ENCODE measurements around the gene MGAT5B. TPM values are rescaled to one million over a fixed set of nuclear protein-coding genes. Genes with fewer than 3 reads are reported as not detected.
A peak's percentile ranks its signal among the peaks of the same experiment; 100 is the strongest.

The MGAT5B gene
- total RNA-seq, 1 experiment from 2014 or later, result 4.9 TPM

DNA sequence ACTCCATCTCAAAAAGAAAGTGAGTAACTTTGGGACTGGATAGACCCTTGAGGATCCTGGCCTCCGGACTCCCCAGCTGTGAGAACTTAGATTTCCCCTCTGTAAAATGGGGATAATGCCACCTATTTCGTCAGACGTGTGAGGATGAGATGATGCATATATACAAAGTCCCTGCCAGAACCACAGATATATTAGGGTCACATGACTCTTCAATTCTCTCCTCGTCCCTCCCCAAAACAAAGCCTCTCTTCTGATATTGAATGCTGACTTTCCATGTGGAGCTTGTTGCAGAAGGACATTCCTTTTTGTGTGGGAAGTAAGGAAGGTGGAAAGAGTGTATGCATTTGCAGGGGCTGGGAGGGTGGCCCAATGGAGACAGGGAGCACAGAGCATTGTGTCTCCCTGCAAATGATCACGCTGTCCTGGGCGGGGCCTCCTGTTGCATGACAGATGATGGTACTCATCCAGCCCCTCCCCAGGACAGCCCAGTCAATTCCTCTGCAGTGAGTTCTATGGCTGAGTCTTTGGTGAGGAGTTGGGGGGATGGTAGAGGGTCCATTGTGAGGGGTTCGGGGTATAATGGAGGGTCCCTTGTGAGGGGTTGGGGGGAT is 35.1 kb upstream of the MGAT5B start:
- TF ChIP-seq, protein P1, sequence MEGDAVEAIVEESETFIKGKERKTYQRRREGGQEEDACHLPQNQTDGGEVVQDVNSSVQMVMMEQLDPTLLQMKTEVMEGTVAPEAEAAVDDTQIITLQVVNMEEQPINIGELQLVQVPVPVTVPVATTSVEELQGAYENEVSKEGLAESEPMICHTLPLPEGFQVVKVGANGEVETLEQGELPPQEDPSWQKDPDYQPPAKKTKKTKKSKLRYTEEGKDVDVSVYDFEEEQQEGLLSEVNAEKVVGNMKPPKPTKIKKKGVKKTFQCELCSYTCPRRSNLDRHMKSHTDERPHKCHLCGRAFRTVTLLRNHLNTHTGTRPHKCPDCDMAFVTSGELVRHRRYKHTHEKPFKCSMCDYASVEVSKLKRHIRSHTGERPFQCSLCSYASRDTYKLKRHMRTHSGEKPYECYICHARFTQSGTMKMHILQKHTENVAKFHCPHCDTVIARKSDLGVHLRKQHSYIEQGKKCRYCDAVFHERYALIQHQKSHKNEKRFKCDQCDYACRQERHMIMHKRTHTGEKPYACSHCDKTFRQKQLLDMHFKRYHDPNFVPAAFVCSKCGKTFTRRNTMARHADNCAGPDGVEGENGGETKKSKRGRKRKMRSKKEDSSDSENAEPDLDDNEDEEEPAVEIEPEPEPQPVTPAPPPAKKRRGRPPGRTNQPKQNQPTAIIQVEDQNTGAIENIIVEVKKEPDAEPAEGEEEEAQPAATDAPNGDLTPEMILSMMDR (conservative IDR thresholded peaks at IDR 0.05; ENCODE audit: low read depth, low read length), result no peak
- no peak for TF ChIP-seq EZH2phosphoT487 (IDR thresholded peaks at IDR 0.05; ENCODE audit: borderline replicate concordance, low read length)
- TF ChIP-seq EZH2 (IDR thresholded peaks at IDR 0.05; ENCODE audit: low read length, unreplicated experiment), result no peak
- intact Hi-C loops (cut with micrococcal nuclease), result no loop called here
- ChIA-PET CTCF (no interaction called here), POLR2A (ENCODE audit: unreplicated experiment) (interaction anchor here (0.6 kb wide), 1 partner anchor 30 kb away, joined by 5 read pairs; no protein-coding TSS in a partner anchor)
- Histone ChIP-seq H3K4me1 (ENCODE audit: insufficient read depth, low read length) (no peaks in the 10 kb centered on the region), H4K20me1 (ENCODE audit: low read length) (no peaks in the 10 kb centered on the region), H3K27me3 (ENCODE audit: low read length) (no peaks in the 10 kb centered on the region), H3K9me3 (ENCODE audit: low read length) (no peaks in the 10 kb centered on the region), H3K4me2 (ENCODE audit: low read length) (no peak overlapping the region), H3F3A (ENCODE audit: low read length, unreplicated experiment) (no peaks in the 10 kb centered on the region), H3K27ac (ENCODE audit: low read length) (no peak overlapping the region), H3K4me3 (ENCODE audit: low read length) (no peak overlapping the region), H3K9ac (ENCODE audit: low read length) (no peak overlapping the region), H3K79me2 (ENCODE audit: low read length) (no peaks in the 10 kb centered on the region), H3K36me3 (ENCODE audit: low read depth, low read length) (no peaks in the 10 kb centered on the region), H3K9me2 (replicated peaks; ENCODE audit: low read length) (no peaks in the 10 kb centered on the region), H2AFZ (ENCODE audit: low read length) (no peak overlapping the region)
- BruUV-seq (replicated peaks), result no TSS peak
- ATAC-seq (peak; percentile 35; the same call in 1 of the 2 replicates), DNase-seq (no peak)

DNA sequence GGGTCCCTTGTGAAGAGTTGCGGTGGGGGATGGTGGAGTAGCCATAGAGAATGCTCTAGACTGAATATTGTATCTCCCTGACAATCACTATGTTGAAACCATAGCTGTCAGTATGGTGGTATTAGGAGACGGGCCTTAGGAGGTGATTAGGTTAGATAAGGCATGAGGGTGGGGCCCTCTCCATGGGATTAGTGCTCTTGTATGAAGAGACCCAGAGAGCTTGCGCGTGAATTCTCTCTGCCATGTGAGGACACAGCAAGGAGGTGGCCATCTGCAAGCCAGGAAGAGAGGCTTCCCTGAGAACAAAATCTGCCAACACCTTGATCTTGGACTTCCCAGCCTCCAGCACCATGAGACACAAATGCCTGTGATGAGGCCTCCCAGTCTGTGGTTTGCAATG is 34.5 kb upstream of the MGAT5B start:
- no peak for DNase-seq
- Histone ChIP-seq H3K27me3 (ENCODE audit: low read length) (no peaks in the 10 kb centered on the region), H3K79me2 (ENCODE audit: low read length) (no peaks in the 10 kb centered on the region), H3K9me2 (replicated peaks; ENCODE audit: low read length) (no peaks in the 10 kb centered on the region), H3K36me3 (ENCODE audit: low read depth, low read length) (no peaks in the 10 kb centered on the region), H3K4me3 (ENCODE audit: low read length) (no peak overlapping the region), H3K9ac (ENCODE audit: low read length) (no peak overlapping the region), H3K4me1 (ENCODE audit: insufficient read depth, low read length) (no peaks in the 10 kb centered on the region), H3F3A (ENCODE audit: low read length, unreplicated experiment) (no peaks in the 10 kb centered on the region), H2AFZ (ENCODE audit: low read length) (no peak overlapping the region), H3K4me2 (ENCODE audit: low read length) (no peak overlapping the region), H3K9me3 (ENCODE audit: low read length) (no peaks in the 10 kb centered on the region), H4K20me1 (ENCODE audit: low read length) (no peaks in the 10 kb centered on the region), H3K27ac (ENCODE audit: low read length) (no peak overlapping the region)
- intact Hi-C loops (cut with micrococcal nuclease), result no loop called here
- TF ChIP-seq, protein P1 (conservative IDR thresholded peaks at IDR 0.05; ENCODE audit: low read depth, low read length), result no peak
- no peak for TF ChIP-seq EZH2 (IDR thresholded peaks at IDR 0.05; ENCODE audit: low read length, unreplicated experiment)
- TF ChIP-seq EZH2phosphoT487 (IDR thresholded peaks at IDR 0.05; ENCODE audit: borderline replicate concordance, low read length), result no peak
- no TSS peak for BruUV-seq (replicated peaks)
- POLR2A ChIA-PET (ENCODE audit: unreplicated experiment), result interaction anchor here (0.6 kb wide), 1 partner anchor 30 kb away, joined by 5 read pairs; no protein-coding TSS in a partner anchor
- ATAC-seq, result no peak
- CTCF ChIA-PET, result no interaction called here

DNA sequence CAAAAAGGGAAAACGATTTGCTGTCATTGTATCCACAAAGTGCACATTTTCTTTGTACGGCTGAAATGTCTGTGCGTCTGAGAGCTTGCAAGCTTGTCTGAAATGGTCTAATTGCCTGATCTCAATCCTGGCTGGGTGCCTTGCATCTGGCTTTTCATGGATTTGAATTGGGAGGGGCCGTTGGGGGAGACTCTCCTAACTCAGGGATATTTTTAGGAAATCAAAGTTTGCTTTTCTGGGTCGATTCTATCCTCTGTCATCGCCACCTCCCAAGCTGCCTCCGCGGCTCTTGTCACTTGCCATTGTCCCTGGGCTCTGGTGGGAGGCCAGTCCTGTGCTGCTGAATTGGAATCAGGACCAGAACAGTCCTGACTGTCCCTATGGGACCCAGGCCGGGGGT is 33.3 kb upstream of the MGAT5B start:
- H3K79me2 ChIP-seq (ENCODE audit: low read length), result no peaks in the 10 kb centered on the region
- no TSS peak for BruUV-seq (replicated peaks)
- no peaks in the 10 kb centered on the region for H3K36me3 ChIP-seq (ENCODE audit: low read depth, low read length)
- POLR2A ChIA-PET (ENCODE audit: unreplicated experiment), result interaction anchor here (0.7 kb wide), 1 partner anchor 83 kb away, joined by 4 read pairs; no protein-coding TSS in a partner anchor
- H3K27me3 ChIP-seq (ENCODE audit: low read length), result peaks cover under 1% of the 10 kb centered on the region; the same call in 1 of the 2 replicates
- no peak for DNase-seq
- intact Hi-C loops (cut with micrococcal nuclease), result no loop called here
- no peak overlapping the region for H3K4me2 ChIP-seq (ENCODE audit: low read length)
- CTCF ChIA-PET, result no interaction called here
- H3F3A ChIP-seq (ENCODE audit: low read length, unreplicated experiment), result no peaks in the 10 kb centered on the region
- no peaks in the 10 kb centered on the region for H3K9me2 ChIP-seq (replicated peaks; ENCODE audit: low read length)
- H3K4me1 ChIP-seq (ENCODE audit: insufficient read depth, low read length), result no peaks in the 10 kb centered on the region
- no peak for ATAC-seq
- no peak overlapping the region for H3K4me3 ChIP-seq (ENCODE audit: low read length)
- no peak overlapping the region for H3K27ac ChIP-seq (ENCODE audit: low read length)
- H2AFZ ChIP-seq (ENCODE audit: low read length), result no peak overlapping the region
- TF ChIP-seq EZH2phosphoT487 (IDR thresholded peaks at IDR 0.05; ENCODE audit: borderline replicate concordance, low read length), result no peak
- TF ChIP-seq EZH2 (IDR thresholded peaks at IDR 0.05; ENCODE audit: low read length, unreplicated experiment), result no peak
- TF ChIP-seq, protein P1 (conservative IDR thresholded peaks at IDR 0.05; ENCODE audit: low read depth, low read length), result no peak
- no peaks in the 10 kb centered on the region for H4K20me1 ChIP-seq (ENCODE audit: low read length)
- H3K9ac ChIP-seq (ENCODE audit: low read length), result no peak overlapping the region
- no peaks in the 10 kb centered on the region for H3K9me3 ChIP-seq (ENCODE audit: low read length)
